BJ (cell line): ENCODE measurements around the gene PLN. TPM values are rescaled to one million over a fixed set of nuclear protein-coding genes. Genes with fewer than 3 reads are reported as not detected.

Experiments used
- CTCF ChIA-PET: fragments of 350-600 bp; formaldehyde crosslinking; extraction: SDS; loops from one replicate; lab custom pipeline; 2021; ENCODE audit warnings: antibody characterized with exemption, inconsistent platforms; lab: Yijun Ruan, JAX
- POLR2A ChIA-PET: fragments of 300-600 bp; sonication (Branson Sonifier 250); formaldehyde crosslinking; extraction: SDS; loops from one replicate; lab custom pipeline; 2021; ENCODE audit warnings: antibody characterized with exemption; lab: Charles Lee
- DNase-seq: peaks from one replicate; pipeline ENCODE4 v3.0.0-alpha.2; 2011; ENCODE audit warnings: low read depth
- H3K27me3 ChIP-seq: 2 replicates; pipeline ENCODE4 v1.6.0; 2011; ENCODE audit warnings: low read length; ENCODE audit not compliant: control insufficient read depth, insufficient read depth
- H3K36me3 ChIP-seq: 2 replicates; pipeline ENCODE4 v1.5.1; 2011; ENCODE audit warnings: low read length; ENCODE audit not compliant: control insufficient read depth, insufficient read depth
- H3K4me3 ChIP-seq: 2 replicates; pipeline ENCODE4 v1.5.1; 2011; ENCODE audit warnings: low read depth, mild to moderate bottlenecking, control low read depth, low read length
- polyA plus RNA-seq: library from polyadenylated mRNA; depleted of rRNA; stranded (reverse); fragments of >200 nt; gene quantifications from 2 replicates; pipeline ENCODE4 v1.2.3, GENCODE V29; 2011
- TF ChIP-seq, protein P1 (sequence below): IDR thresholded peaks from 2 replicates; pipeline ENCODE4 v1.5.1; 2011; ENCODE audit warnings: low read depth, mild to moderate bottlenecking, control low read depth, inconsistent platforms, low read length, moderate library complexity; ENCODE audit not compliant: insufficient read depth

Gene PLN
- polyA plus RNA-seq, 1 experiment: 0.05 TPM

GRCh38 chr6:118511930-118512715, 36.0 kb upstream of the PLN start:
- POLR2A ChIA-PET: no interaction called here
- TF ChIP-seq, protein P1, sequence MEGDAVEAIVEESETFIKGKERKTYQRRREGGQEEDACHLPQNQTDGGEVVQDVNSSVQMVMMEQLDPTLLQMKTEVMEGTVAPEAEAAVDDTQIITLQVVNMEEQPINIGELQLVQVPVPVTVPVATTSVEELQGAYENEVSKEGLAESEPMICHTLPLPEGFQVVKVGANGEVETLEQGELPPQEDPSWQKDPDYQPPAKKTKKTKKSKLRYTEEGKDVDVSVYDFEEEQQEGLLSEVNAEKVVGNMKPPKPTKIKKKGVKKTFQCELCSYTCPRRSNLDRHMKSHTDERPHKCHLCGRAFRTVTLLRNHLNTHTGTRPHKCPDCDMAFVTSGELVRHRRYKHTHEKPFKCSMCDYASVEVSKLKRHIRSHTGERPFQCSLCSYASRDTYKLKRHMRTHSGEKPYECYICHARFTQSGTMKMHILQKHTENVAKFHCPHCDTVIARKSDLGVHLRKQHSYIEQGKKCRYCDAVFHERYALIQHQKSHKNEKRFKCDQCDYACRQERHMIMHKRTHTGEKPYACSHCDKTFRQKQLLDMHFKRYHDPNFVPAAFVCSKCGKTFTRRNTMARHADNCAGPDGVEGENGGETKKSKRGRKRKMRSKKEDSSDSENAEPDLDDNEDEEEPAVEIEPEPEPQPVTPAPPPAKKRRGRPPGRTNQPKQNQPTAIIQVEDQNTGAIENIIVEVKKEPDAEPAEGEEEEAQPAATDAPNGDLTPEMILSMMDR: no peak
- H3K36me3 ChIP-seq: no peaks in the 10 kb centered on the region
- CTCF ChIA-PET: interaction anchor here (0.6 to 3.3 kb wide), 6 partner anchors 11 to 227 kb away, joined by 3 to 10 read pairs (median 4); no protein-coding TSS in a partner anchor
- no peaks in the 10 kb centered on the region for H3K27me3 ChIP-seq
- no peak overlapping the region for H3K4me3 ChIP-seq
- no peak for DNase-seq

- H3K27me3 ChIP-seq: no peaks in the 10 kb centered on the region
- POLR2A ChIA-PET: no interaction called here
- TF ChIP-seq, protein P1: no peak
- no peak overlapping the region for H3K4me3 ChIP-seq
- CTCF ChIA-PET: no interaction called here
- DNase-seq: no peak
- H3K36me3 ChIP-seq: no peaks in the 10 kb centered on the region
Observed at GRCh38 chr6:118514689-118515088, 33.4 kb upstream of the PLN start.

GRCh38 chr6:118522422-118522821, 25.7 kb upstream of the PLN start:
- DNase-seq: no peak
- CTCF ChIA-PET: interaction anchor here (1.4 kb wide), 1 partner anchor 11 kb away, joined by 5 read pairs; no protein-coding TSS in a partner anchor
- H3K36me3 ChIP-seq: no peaks in the 10 kb centered on the region; the same call in 1 of the 2 replicates
- no peak overlapping the region for H3K4me3 ChIP-seq
- POLR2A ChIA-PET: no interaction called here
- TF ChIP-seq, protein P1: no peak
- H3K27me3 ChIP-seq: no peaks in the 10 kb centered on the region

- no peaks in the 10 kb centered on the region for H3K27me3 ChIP-seq
- no peaks in the 10 kb centered on the region; the same call in 1 of the 2 replicates for H3K36me3 ChIP-seq
- TF ChIP-seq, protein P1: no peak
- no peak for DNase-seq
- ChIA-PET POLR2A (no interaction called here), CTCF (interaction anchor here (1.4 kb wide), 1 partner anchor 12 kb away, joined by 5 read pairs; no protein-coding TSS in a partner anchor)
- H3K4me3 ChIP-seq: no peak overlapping the region
Observed at GRCh38 chr6:118523216-118523615, 24.9 kb upstream of the PLN start.

DNA sequence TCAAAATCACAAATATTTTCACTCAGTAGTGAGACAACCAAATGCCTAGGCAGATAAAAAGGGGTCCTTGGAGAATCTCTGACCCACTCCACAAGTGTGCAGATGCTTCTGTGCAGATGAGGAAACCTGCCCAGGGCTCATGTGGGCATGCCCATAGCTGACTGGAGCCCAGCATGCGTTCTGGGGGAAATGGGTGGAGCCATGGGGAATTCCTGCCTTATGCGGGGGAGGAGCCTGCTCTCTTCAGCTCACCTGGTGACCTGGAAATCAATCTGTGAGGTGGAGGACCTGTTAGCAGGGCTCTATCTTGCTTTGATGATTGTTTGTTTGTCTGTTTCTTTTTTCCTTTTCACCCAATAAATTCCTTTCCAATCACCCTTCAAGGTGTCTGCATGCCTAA, 23.4 kb upstream of the PLN start:
- ChIA-PET POLR2A (no interaction called here), CTCF (interaction anchor here (1.1 kb wide), 1 partner anchor 12 kb away, joined by 3 read pairs; no protein-coding TSS in a partner anchor)
- TF ChIP-seq, protein P1: no peak
- Histone ChIP-seq H3K4me3 (no peak overlapping the region), H3K27me3 (no peaks in the 10 kb centered on the region), H3K36me3 (no peaks in the 10 kb centered on the region; the same call in 1 of the 2 replicates)
- no peak for DNase-seq
